ENCODE results near the gene CARD11.

Gene CARD11

GRCh38 chr7:2879354-2879753 lies 164.3 kb downstream of the CARD11 start:
- no peak for DNase-seq (ENCODE audit: low read depth)
- H3K4me3 ChIP-seq (ENCODE audit: low read length) = no peak overlapping the region
- TF ChIP-seq CTCF (conservative IDR thresholded peaks at IDR 0.05; ENCODE audit: low read depth, low read length) = no peak

GRCh38 chr7:2878306-2878705 lies 165.4 kb downstream of the CARD11 start:
- no peak for TF ChIP-seq CTCF (conservative IDR thresholded peaks at IDR 0.05; ENCODE audit: low read depth, low read length)
- no peak overlapping the region for H3K4me3 ChIP-seq (ENCODE audit: low read length)

GRCh38 chr7:2876031-2876731 lies 167.5 kb downstream of the CARD11 start:
- DNase-seq (ENCODE audit: low read depth) = no peak
- TF ChIP-seq CTCF (conservative IDR thresholded peaks at IDR 0.05; ENCODE audit: low read depth, low read length) = no peak

More at GRCh38 chr7:2878306-2878705, 165.4 kb downstream of the CARD11 start:
- DNase-seq (ENCODE audit: low read depth) = no peak

GRCh38 chr7:2873686-2874551 lies 169.7 kb downstream of the CARD11 start:
- H3K4me3 ChIP-seq (ENCODE audit: low read length) = no peak overlapping the region
- DNase-seq (ENCODE audit: low read depth) = peak; percentile 78
- no peak for TF ChIP-seq CTCF (conservative IDR thresholded peaks at IDR 0.05; ENCODE audit: low read depth, low read length)

More at GRCh38 chr7:2876031-2876731, 167.5 kb downstream of the CARD11 start:
- H3K4me3 ChIP-seq (ENCODE audit: low read length) = no peak overlapping the region

DNA sequence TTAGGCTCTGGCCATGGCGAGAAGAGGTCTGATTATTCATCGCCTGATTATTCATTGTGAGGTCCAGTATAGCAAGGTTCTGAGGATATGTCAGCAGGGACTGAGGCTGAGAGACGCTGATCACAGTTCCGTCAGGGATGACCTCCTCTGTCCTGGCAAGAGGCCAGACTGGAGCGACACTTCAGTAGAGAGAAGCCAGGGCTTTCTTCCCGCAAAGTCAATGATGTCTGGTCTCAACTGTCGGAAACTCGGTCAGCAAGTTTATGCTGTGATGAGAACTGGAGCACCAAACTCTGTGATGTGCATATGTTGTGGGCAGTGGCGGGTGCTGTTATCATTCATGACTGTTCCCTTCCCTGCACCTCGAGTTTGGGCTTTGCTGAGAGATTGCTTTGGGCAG lies 170.5 kb downstream of the CARD11 start:
- no peak overlapping the region for H3K4me3 ChIP-seq (ENCODE audit: low read length)
- no peak for DNase-seq (ENCODE audit: low read depth)
- no peak for TF ChIP-seq CTCF (conservative IDR thresholded peaks at IDR 0.05; ENCODE audit: low read depth, low read length)

DNA sequence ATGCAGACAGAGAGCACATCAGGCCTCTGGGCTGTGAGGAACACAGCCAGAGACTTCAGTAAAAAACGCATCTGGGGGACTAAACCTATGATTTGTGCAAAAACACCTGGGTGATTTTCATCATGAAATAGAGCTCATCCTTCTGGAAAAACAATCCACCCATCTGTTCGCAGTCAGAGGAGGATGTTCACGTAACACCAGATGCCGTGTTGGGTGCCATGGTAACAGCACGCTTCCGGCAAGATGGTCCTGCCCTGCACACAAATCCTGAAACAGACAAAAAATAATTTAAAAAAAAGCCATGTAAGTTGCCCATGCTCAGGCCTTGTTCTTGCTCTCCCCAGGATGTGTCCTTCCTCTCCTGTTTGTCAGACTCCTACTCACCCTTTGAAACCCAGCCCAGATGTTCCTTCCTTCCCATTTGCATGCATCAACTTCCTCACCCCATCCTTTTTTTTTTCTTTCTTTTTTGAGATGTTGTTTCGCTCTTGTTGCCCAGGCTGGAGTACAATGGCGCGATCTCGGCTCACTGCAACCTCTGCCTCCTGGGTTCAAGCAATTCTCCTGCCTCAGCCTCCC lies 171.3 kb downstream of the CARD11 start:
- no peak overlapping the region for H3K4me3 ChIP-seq (ENCODE audit: low read length)
- no peak for DNase-seq (ENCODE audit: low read depth)
- no peak for TF ChIP-seq CTCF (conservative IDR thresholded peaks at IDR 0.05; ENCODE audit: low read depth, low read length)
